NCI-H446 (cell line): ENCODE data around the gene PEX10.

Experiments
- DNase-seq, 2 experiments: peaks; one replicate each; lab custom pipeline; 2025; lab: John Stamatoyannopoulos, UW

The PEX10 gene

DNA sequence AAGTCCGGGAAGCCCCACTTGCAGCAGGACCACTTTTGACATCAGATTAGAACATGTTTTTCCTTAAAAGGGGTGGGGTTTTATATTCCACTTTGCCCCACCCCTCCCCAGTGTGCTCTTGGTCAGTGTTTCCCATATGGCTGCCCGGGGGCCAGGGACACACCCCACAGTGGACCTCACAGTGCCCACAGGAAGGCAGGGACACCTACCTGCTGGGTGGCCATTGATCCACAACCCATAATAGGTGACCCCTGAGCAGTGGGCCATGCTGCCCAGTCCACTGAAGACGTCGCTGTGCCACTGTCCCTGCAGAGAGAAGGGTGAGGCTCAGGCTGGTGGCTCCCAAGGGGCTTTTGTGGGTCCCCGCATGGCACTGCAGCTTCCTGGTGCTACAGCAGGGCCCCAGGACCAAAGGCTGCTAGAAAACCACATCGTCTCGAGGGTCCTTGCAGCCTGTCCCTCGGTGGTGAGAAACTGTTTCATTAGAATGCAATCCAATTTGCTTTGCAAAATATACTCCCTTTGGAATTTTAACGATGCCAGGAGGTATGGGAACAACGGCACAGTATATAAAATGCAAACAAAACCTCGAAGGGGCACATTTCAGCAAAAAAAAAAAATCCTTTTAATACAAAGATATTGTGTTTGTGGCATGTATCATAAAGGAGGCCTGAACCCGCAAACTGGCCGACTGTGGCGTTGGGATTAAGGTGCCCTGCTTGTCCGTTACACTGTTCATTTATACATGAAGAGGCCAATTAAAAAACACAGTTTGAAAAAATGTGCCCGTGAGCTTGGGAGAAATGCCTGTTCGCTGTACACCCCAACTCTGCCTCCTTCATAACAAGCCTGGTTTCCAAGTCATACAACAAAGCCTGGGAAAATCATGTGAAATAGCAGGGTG, 37.9 kb downstream of the PEX10 start:
- no peak for DNase-seq

DNA sequence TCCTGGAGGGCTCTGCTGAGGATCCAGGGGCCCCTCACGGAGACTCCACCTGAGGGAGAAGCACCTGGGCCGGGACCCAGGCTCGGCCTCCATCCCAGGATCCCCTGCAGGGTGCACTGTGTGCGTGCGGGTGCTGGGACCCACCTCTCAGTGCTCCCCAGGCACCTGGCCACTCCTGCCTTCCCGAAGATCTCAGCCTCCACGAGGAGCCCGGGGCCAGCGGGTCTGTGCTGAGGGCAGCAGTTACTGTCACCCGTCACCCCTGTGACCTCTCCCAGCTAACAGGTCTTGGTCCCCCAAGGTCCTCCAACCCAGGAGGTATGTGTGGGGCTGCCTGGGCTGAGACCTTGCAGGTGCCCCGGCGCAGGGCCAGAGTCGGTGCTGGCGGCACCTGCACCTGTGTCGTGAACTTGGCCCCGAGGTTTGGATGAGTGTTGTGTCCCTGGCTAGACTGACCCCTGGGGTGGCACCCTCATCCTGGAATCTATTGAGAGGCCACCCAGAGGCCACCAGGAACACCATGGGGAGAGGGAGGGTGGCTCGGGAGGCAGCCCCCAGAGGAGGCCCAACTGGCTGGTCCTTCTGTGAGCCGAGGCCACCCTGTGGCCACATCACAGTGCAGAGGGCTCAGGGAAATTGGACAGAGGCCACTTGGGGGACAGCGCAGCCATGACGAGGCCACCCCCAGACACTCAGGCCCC, 38.7 kb downstream of the PEX10 start:
- DNase-seq = no peak

DNA sequence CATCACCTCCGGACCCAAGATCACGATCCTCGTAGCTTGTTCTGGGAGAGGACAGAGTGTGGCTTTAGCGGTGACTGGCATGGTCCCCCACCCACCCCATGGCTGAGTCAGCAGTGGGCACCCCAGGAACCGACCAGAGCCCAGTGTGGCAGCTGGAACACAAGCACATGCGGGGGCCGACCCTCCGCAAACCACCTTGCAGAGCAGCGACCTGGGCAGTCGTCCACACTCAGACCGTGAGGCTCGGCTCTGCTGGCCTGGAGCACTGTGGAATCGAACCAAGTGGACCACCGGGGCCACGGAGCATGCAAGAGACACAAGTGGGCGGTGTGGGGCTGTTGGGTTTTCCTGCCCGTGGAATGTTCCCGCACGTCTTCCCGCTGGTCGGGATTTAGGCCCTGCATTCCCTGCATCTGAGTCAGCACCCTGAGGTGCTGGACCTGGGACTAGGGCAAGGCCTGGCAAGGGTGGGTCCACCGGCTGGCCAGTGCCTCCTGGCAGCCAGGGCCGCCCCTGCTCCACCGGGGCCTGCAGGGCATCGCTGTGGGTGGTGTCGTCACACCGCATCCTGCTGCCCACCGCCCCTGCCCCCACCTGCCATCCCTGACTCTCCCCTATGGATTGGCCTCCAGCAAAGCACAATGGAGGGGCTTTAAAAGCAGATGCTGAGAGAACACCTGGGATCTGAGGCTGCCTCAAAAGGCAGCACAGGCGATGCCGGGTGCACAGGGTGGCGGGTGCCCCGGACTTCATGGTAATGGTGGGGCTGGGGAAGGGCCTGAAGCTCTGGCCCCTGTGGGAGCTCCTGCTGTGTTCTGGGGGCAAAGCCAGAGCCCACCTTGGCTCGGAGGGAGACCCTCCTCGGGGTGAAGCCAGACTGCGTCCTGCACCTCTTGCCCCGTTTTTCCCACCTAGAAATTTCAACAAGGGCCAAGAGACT, 39.5 kb downstream of the PEX10 start:
- DNase-seq = no peak

DNA sequence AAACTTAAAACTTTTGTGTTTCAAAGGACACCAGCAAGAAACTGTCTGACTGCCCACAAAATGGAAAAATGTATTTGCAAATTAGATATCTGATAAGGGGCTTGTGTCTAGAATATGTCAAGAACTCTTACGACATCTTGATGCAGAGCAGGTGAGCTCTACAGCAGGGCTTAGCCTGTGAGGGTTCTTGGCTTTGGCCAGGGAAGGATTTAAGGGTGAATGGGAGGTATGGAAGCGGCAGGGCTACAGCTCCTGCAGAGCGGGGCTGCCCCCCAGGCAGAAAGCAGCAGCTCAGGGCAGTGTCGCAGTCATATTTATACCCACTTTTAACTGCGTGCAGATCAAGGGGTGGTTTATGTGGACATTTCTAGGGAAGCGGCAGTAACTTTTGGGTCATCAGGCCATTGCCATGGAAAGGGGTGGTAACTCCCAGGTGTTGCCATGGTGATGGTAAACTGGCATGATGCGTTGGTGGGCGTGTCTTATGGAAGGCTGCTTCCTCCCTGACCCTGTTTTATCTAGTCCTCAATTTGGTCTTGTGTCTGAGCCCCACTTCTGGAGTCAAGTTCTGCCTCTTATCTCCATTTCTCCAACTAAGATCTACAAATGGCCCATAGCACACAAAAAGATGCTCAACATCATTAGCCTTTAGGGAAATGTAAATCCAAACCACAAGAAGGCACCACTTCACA, 44.2 kb downstream of the PEX10 start:
- no peak for DNase-seq

DNA sequence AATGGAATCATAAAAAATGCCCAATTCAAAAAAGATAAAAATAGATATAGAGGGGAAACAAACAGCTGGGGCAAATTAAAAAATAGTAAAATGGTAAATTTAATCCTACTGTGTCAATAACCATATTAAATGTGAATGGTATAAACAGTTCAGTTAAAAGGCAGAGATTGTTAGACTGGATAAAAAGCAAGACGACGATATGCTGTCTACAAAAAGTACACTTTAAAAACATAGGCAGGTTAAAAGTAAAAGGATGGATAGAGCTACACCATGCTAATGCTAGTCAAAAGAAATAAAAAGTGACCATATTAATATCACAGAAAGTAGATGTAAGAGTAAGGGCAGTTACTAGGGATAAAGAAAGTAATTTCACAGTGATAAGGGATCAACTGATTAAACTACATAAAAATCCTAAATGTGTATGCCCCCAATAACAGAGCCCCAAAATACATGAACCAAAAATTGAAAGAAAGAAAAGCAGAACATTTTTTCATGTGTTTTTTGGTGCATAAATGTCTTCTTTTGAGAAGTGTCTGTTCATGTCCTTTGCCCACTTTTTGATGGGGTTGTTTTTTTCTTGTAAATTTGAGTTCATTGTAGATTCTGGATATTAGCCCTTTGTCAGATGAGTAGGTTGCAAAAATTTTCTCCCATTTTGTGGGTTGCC, 48.4 kb downstream of the PEX10 start:
- no peak for DNase-seq

DNA sequence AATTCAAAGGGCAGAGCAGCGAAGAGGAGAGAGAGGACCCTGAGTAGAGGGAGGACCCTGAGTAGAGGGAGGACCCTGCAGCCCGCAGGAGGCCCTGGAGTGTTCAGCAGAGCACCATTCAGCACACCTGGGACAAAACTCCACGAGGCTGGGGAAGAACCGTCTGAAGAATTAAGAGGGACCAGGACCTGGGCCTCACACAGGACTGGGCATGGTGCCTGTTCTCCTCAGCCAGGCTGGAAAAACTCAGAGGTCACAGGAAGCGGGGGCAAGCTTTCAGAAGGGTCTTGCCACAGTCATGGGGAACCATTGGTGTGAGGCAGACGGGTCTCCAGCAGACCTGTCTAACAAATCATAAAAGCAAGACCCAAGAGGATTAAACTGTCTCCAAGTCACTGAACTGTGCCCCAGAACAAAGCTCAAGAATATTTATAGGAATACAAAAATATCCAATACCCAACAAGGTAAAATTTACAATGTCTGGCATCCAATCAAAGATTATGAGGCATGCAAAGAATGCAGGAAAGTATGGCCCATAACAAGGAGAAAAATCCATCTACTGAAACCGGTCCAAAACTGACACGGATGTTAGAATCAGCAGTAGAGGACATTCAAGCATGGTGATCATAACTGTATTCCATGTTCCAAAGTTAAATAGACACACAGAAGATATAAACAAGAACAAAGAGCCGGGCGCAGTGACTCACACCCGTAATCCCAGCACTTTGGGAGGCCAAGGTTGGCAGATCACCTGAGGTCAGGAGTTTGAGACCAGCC, 51.6 kb downstream of the PEX10 start:
- no peak for DNase-seq

DNA sequence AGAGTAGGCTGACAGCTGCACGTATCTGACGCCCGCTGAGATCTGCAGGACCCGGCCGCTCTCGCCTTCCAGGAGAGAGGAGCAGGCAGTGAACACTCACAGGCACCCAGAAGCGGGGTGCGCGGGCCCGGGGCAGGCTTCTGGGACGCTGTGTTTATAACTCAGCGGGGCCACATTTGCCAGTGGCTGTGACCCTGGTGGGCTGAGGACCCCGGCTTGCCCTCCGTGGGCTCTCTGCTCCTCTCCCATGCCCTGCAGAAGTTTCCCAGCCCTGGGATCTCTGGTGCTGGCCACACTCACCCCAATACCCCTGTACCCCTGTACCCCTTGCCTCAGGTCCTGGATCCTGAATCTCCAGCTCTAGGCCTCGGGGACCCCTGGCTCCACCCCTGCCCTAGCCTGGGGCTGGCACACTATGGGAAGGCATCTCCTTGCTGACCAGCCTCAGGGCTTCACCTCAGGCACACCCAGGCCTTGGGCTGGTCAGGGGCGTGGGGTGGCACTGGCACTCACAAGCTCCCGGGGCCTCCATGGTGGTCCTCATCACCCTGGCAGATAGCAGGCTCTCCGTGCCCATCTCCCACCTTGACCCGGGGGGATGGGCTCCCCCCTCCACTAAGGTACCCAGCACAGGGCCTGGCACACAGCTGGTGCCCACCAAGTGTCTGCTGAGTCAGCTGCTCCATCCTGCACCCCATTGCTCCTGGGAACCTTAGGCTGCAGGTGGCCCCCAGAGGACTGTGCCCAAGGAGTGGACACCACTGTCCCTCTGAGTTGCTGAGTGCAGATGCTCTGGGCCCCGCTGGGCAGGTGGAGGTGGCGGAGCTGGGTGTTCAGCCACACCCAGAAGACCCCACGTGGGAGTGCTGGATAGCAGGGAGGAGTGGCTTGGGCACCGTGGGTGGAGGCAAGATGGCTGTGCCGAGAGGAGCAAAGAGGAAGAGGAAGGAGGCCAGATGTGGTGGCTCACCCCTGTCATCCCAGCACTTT, 53.4 kb downstream of the PEX10 start:
- no peak for DNase-seq

DNA sequence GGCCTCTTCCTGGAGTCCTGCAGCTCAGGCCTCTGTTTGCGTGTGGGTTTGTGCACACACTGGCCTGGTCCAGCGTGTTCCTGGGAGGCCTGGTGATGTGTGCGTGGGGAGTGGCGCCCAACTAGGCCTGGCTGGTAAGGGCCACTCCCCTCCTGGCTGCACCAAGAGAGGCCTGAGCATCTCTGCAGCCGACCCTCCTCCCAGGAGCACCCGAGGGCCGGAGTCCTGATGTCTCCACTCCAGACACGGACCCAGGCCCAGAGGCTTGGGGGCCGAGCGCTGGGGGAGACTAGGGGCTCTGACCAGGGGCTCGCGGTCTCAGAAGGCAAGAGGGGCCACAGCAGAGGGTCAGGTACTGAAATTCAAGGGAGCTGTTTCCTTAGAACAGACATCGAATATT, 54.3 kb downstream of the PEX10 start:
- DNase-seq = no peak

DNA sequence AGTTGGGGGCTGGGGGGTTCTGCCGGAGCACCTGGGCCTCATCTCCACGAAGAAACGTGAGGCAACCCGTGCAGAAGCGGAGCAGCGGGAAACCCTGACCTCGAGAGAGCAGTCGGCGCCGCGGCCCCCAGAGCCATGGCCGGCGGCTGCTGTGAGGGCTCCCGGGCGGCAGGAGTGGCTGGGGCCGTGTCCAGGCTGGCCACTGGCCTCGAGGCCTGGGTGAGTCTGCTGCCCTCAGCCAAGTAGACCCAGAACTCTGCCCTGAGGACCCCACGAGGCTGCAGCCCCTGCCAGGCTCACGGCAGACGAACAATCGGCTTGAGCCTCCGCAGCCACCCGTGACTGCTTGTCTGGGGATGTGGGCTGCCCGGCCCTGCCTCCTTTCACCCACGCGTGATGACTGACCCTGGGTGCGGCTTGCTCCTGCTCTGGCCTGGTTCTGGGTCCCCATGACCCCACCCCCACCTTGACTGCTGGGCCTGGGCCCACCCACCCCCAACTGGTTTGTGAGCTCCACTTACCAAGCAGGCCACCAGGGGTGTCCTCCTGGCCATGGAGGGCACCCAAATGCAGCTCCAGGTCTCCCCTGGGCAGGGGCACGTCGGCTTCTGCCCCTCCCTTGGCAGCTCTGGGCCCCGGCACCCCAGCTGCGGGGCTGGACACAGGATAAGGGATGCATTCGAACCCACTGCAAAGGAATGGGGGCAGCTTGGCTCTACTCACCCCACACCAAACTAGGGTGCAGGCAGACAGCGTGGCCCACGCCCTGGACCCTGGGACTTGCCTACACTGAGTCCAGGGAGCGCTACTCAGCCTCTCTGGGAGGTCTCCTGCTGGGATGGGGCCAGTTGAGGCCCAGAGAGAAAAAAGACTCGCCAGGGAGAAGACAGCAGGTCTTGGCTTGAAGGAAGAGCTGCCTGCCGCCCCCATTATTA, 55.2 kb downstream of the PEX10 start:
- DNase-seq = no peak

DNA sequence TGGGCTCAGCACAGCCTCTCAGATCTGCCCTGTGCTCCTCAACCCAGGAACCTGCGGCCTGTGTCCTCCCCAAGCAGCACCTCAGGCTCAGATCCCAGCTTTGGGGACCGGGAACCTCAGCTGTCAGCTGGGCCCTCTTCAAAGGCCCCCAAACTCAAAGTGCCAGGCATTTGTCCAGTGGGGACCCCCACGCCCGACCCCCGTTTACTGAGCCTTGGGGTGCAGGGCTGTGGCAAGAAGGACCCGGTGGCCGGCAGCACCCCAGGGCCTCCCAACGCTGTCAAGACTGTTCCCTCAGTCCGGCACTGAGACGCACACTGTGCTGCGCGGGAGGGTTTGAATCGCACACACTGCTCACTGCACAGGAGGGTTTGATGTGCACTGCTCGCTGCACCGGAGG, 56.0 kb downstream of the PEX10 start:
- DNase-seq = no peak

DNA sequence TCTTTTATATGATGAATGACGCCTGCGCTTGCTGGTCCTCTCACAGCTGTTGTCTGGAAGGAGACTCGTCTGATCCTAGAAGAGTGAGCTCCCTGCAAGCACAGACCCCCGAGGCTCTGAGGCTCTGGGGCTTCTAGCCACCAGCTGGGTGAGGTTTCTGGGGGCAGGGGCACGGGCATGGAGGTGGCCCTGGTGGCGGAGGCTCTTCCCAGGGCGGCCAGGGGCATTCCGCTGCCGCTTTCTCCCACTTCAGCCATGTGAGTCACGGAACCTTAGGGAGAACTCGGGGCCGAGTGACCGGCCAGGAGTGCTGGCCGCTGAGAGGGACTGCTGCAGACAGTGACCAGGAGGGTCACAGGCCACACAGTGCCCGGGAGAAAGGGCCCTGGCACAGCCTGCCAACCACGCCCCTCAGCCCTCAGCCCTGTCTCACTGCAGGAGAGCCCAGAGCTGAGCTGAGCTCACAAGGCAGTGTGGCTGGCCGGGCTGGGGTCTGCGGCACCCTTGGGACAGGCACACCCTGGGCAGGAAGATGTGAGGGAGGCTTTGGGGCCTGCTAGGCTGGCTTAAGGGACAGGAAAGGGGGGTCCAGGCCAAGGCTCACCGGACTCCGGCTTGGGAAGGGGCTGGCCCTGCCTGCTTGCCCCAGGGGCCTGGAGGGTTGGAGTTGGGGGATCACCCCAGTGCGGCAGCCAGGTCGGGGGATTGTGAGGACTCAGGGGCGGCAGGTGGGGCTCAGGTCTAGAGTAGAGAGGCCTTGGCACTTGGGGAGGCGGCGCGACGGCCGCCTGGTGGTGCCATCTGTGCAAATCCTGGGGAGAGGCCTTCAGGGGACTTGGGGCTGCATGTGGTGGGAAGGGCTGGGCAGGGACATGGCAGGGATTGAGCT, 56.7 kb downstream of the PEX10 start:
- no peak for DNase-seq

DNA sequence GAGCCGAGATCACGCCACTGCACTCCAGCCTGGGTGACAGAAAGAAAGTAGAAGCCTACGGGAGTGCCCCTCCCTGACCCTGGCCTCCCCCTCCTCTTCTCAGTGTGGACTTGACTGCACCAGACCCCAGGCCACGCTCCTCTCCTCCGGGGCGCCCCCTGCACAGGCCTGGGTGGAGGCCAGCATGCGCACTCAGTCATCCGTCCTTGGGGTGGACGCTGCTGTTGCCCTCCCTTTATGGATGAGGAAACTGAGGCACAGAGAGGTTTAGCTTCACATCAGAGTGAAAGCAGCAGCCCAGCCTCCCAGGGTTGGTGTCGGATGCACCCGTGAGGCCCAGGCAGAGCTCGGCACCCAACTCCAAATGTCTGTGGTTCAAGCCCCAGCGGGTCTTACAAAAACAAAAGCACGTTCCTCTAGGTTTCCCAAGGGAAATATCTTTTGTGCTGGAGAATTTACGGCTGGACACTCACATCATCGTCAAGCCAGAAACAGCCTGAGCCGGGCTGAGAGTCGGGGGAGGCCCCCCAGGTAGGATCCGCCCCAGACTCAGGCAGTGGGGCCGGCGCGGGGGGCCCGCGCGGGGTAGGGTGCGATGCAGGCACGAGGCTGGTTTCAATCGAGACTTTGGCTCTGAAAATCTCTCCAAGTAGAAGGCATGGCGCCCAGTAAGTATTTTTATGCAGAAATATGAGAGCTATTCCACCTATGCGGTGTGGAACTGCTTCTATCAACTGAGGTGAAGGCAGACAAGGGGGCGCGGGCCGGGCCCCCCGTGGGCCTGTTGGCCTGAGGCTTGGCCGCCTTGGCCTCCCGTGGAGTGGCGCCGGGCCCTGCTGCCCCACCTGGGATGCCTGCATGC, 57.6 kb downstream of the PEX10 start:
- no peak for DNase-seq
